Measurements from ENCODE around the gene HECW1.

The HECW1 gene

DNA sequence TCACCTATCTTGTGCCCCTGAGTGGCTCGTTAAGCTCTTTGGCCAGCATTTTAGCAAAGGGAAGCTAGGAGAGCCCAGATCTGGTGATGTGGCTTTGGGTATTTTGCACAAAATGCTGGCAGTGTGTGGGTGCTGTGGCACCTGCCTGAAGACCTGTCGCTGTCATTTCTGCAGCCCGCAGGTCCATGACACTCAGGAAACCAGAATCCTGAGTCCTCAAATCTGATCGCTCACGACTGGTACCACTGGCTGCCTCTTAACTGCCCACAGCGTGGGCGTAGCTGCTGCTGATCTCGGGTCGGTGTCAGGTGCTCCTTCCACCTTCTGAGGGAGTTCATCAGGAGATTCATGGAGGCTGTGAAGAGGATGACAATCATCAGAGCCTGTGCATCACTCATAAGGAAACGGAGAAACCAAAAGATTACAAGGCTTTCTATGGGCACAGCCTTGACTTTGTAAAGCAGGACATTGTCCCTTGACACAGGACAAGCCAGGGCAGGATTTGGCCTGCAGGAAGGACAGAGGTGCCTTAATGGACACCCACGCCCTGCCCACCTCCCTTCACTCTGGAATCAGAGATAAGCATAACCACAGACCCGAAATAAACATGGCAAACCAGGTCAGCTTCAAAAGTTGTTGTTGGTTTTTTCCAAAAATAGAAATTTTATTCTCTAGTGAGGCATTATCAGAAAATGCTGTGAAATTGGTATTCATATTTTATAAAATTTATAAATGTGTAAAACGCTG lies 399.5 kb downstream of the HECW1 start:
- Histone ChIP-seq H3K27me3 (no peaks in the 10 kb centered on the region), H3K4me1 (ENCODE audit: control insufficient read depth in 1 of 2, insufficient read depth in 1 of 2, low read depth in 1 of 2, low read length in 1 of 2) (peaks cover 30 to 49% of the 10 kb centered on the region in 2 experiments), H3K27ac (no peak overlapping the region), H3K9me3 (no peaks in the 10 kb centered on the region), H3K4me3 (ENCODE audit: low read depth in 1 of 2, low read length in 1 of 2) (no peak overlapping the region), H3K36me3 (no peaks in the 10 kb centered on the region)
- TF ChIP-seq, protein P1, sequence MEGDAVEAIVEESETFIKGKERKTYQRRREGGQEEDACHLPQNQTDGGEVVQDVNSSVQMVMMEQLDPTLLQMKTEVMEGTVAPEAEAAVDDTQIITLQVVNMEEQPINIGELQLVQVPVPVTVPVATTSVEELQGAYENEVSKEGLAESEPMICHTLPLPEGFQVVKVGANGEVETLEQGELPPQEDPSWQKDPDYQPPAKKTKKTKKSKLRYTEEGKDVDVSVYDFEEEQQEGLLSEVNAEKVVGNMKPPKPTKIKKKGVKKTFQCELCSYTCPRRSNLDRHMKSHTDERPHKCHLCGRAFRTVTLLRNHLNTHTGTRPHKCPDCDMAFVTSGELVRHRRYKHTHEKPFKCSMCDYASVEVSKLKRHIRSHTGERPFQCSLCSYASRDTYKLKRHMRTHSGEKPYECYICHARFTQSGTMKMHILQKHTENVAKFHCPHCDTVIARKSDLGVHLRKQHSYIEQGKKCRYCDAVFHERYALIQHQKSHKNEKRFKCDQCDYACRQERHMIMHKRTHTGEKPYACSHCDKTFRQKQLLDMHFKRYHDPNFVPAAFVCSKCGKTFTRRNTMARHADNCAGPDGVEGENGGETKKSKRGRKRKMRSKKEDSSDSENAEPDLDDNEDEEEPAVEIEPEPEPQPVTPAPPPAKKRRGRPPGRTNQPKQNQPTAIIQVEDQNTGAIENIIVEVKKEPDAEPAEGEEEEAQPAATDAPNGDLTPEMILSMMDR (IDR thresholded peaks at IDR 0.05) = no peak

DNA sequence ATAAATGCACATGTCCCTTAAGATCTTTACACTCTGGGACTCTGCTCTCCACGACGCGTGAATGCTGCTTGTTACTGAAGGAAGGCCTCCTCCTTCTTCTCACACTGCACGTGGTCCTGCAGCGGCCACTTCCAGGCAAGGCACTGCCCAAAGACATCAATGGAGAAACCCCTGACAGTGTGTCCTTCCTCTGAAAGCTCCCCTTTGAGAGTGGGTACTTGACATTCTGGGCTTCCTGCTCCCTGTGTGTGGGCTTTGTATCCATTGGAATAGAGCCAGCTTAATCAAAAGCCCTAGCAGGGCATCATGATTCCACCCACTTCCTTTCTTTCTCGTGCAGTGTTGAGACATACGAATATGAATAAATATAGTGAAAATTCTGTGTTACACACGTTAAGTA lies 400.8 kb downstream of the HECW1 start:
- TF ChIP-seq, protein P1 (IDR thresholded peaks at IDR 0.05) = no peak
- no peaks in the 10 kb centered on the region for H3K9me3 ChIP-seq
- no peak overlapping the region for H3K27ac ChIP-seq
- no peak overlapping the region for H3K4me3 ChIP-seq (ENCODE audit: low read depth in 1 of 2, low read length in 1 of 2)
- H3K36me3 ChIP-seq = no peaks in the 10 kb centered on the region
- peaks cover 30 to 49% of the 10 kb centered on the region in 2 experiments for H3K4me1 ChIP-seq (ENCODE audit: control insufficient read depth in 1 of 2, insufficient read depth in 1 of 2, low read depth in 1 of 2, low read length in 1 of 2)
- H3K27me3 ChIP-seq = no peaks in the 10 kb centered on the region

DNA sequence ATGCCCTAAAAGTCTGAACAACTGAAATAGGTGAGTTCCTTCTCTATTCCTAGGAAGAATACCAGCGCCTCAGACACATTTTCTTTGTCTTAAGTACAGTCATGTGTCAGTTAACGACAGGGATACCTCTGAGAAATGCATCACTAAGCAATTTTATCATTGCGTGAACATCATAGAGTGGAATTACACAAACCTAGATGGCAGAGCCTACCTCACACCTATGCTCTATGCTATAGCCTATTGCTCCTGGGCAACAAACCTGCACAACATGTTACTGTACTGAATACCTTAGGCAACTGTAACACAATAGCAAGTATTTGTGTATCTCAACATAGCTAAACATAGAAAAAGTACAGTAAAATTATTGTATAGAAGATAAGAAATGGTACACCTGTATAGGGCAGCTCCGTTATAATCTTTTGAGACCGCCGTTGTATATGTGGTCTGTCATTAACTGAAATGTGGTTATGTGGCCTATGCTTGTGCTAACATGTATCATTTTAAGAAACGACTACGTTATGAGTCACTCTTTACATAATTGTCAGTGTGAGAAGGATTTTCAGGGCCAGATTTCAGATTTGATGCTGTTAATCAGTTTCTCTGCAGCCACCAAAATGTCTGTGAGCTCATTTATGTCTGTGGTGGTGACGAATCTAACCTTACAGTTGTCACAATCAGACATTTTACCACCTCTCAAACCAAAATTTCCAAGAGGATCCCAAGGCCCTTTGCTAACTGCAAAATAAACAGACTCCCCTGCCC lies 404.3 kb downstream of the HECW1 start:
- H3K4me1 ChIP-seq (ENCODE audit: control insufficient read depth in 1 of 2, insufficient read depth in 1 of 2, low read depth in 1 of 2, low read length in 1 of 2) = peaks cover 11 to 26% of the 10 kb centered on the region in 2 experiments
- H3K27me3 ChIP-seq = no peaks in the 10 kb centered on the region
- H3K36me3 ChIP-seq = no peaks in the 10 kb centered on the region
- no peaks in the 10 kb centered on the region for H3K9me3 ChIP-seq
- no peak overlapping the region for H3K27ac ChIP-seq
- TF ChIP-seq, protein P1 (IDR thresholded peaks at IDR 0.05) = no peak
- no peak overlapping the region for H3K4me3 ChIP-seq (ENCODE audit: low read depth in 1 of 2, low read length in 1 of 2)

DNA sequence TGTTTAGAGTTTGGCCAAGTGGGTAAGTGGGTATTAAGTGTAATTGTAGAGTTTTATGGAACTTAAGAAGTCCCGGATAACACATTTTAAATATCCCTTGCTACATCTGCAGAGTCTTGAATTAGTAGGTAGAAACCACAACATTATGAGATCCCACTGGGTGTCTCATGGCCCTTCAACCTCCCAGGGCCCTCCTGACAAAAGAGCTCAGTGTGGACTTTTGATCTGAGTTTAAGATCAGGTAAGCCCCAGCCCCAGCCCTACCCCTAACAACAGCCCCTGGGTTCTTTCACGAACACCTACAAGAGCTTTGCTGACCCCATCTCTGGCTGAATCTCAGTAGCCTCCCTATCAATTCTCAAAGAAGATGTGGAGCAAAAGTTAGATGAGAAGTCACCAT lies 405.0 kb downstream of the HECW1 start:
- H3K4me1 ChIP-seq (ENCODE audit: control insufficient read depth in 1 of 2, insufficient read depth in 1 of 2, low read depth in 1 of 2, low read length in 1 of 2) = peaks cover 11 to 19% of the 10 kb centered on the region in 2 experiments
- H3K9me3 ChIP-seq = no peaks in the 10 kb centered on the region

DNA sequence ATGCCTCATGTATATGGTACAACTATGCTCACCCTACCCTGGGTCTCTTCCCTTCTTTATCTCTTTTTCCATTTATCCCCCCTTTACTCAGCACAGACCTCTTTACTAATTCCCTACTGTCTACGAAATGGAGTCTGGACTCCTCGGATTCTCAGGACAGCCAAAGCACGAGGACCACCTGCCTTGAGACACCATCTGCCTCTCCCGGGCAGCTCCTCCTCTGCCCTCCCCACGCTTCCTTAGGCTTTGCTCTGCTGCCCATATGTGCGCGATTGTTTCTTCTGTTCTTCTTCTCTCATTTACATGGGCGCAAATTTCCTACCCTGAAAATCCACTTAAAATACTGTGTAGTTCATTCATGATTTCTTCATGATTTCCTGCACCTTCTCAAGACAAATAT lies 407.8 kb downstream of the HECW1 start:
- no peak overlapping the region for H3K27ac ChIP-seq
- H3K4me1 ChIP-seq (ENCODE audit: control insufficient read depth in 1 of 2, insufficient read depth in 1 of 2, low read depth in 1 of 2, low read length in 1 of 2) = peaks cover 0 to 4% of the 10 kb centered on the region in 2 experiments
- TF ChIP-seq, protein P1 (IDR thresholded peaks at IDR 0.05) = no peak
- H3K36me3 ChIP-seq = no peaks in the 10 kb centered on the region
- no peaks in the 10 kb centered on the region for H3K27me3 ChIP-seq
- H3K9me3 ChIP-seq = no peaks in the 10 kb centered on the region
- H3K4me3 ChIP-seq (ENCODE audit: low read depth in 1 of 2, low read length in 1 of 2) = no peak overlapping the region

More for the DNA sequence above, 405.0 kb downstream of the HECW1 start:
- TF ChIP-seq, protein P1 (IDR thresholded peaks at IDR 0.05) = no peak
- H3K27ac ChIP-seq = no peak overlapping the region
- H3K27me3 ChIP-seq = no peaks in the 10 kb centered on the region
- no peaks in the 10 kb centered on the region for H3K36me3 ChIP-seq
- H3K4me3 ChIP-seq (ENCODE audit: low read depth in 1 of 2, low read length in 1 of 2) = no peak overlapping the region
